ENCODE measurements around the gene KLK5.

KLK5 gene

GRCh38 chr19:50968716-50969412, 16.0 kb upstream of the KLK5 start:
- no peak for DNase-seq

- DNase-seq: no peak
Measured at GRCh38 chr19:50967929-50968715, 15.3 kb upstream of the KLK5 start.

DNA sequence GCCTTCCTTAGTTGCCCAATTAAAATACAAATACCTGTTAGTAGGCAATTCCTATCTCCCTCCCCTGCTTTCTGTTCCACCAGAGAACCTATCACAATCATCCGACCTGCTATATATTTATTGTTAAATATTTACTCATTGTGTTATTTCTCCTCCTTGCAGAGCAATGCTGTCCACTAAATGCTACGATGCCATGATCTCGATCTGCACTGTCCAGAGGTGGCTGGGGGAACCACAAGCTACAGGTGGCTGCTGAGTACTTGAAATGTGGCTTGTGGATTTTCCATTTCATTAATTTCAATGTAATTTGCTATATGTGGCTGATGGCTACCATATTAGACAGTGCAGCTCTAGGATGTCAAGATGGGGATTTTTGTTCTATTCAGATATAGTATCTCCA, 11.4 kb upstream of the KLK5 start:
- no peak for DNase-seq

GRCh38 chr19:50963381-50963780, 10.5 kb upstream of the KLK5 start:
- DNase-seq: no peak

- no peak for DNase-seq
Measured at GRCh38 chr19:50962245-50962644, 9.4 kb upstream of the KLK5 start.

DNA sequence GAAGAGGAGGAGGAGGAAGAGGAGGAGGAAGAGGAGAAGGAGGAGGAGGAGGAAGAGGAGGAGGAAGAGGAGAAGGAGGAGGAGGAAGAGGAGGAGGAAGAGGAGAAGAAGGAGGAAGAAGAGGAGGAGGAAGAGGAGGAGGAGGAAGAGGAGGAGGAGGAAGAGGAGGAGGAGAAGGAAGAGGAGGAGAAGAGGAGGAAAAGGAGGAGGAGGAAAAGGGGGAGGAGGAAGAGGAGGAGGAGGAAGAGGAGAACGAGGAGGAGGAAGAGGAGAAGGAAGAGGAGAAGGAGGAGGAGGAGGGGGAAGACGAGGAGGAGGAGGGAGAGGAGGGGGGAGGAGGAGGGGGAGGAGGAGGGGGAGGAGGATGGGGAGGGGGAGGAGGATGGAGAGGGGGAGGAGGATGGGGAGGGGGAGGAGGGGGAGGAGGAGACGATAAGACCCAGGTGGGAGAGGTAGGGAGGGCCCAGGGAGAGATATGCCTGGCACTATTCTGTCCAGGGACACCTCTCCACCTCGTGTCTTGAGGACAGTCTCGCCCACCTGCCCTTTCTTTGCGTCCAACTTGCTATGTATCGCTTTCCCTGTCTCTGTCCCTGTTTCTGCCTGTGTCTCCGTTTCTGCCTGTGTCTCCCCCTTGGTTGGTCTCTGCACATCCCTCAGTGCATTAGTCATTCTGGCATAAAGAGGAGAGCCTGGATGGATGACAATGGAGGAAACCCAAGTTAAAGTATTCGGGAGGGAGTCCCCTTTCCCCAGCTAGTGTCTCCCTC, 7.1 kb upstream of the KLK5 start:
- no peak for DNase-seq

DNA sequence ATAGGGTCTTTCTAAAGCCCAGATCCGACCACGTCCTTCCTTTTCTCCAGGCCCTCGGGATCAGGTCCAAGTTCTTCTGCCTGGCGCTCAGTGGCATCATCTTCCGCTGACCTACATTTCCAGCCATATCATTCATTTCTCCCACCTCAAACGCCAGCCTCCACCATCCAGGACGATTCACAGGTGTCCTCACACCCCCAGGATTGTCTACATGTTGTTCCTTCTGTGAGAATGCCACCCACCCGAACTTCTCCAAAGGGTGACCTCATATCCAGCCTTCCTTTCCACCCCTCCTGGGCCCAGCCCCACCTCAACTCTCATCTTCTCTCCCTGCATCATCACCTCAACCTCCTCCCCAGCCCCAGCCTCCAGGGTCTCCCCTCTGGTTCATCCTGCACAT, 4.7 kb upstream of the KLK5 start:
- DNase-seq: no peak

GRCh38 chr19:50949861-50950260, 3.0 kb downstream of the KLK5 start:
- no peak for DNase-seq

- DNase-seq: no peak
Measured at GRCh38 chr19:50947123-50947522, 5.7 kb downstream of the KLK5 start.

DNA sequence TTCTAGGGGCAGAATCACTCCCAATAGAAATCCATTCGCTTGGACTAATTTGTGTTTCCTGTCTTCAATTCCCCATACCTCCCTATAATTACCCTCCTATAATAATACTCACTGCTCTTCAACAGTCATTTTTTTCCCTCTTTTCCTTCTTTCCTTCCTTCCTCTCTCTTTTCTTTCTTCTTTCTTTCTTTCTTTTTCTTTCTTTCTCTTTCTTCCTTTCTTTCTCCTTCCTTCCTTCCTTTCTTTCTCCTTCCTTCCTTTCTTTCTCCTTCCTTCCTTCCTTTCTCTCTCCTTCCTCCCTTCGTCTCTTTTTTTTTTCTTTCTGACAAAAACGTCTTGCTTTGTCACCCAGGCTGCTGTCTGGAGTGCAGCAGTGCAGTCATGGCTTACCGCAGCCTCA, 8.0 kb downstream of the KLK5 start:
- DNase-seq: no peak

DNA sequence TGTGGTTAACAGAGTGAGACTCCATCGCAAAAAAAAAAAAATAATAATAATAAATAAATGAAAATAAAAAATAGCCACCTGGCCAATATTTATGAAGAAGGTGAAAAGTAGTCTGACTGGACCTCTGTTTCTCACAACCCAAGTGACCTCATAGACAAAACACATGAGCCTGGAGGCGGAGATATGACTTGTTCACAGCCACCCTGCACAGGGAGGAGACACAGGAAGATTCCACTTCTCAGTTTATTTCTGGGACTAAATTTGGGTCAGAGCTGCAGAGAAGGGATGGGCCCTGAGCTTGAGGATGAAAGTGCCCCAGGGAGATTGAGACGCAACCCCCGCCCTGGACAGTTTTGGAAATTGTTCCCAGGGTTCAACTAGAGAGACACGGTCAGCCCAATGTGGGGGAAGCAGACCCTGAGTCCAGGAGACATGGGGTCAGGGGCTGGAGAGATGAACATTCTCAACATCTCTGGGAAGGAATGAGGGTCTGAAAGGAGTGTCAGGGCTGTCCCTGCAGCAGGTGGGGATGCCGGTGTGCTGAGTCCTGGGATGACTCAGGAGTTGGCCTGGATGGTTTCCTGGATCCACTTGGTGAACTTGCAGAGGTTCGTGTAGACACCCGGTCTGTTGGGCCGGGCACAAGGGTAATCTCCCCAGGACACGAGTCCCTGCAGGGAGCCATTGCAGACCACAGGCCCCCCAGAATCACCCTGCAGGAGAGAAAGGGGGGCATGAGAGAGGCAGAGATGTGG, 9.6 kb downstream of the KLK5 start:
- DNase-seq: no peak

GRCh38 chr19:50939596-50939995, 13.2 kb downstream of the KLK5 start:
- no peak for DNase-seq

GRCh38 chr19:50933640-50934039, 19.2 kb downstream of the KLK5 start:
- no peak for DNase-seq

- no peak for DNase-seq
Measured at GRCh38 chr19:50932690-50933083, 20.2 kb downstream of the KLK5 start.

DNA sequence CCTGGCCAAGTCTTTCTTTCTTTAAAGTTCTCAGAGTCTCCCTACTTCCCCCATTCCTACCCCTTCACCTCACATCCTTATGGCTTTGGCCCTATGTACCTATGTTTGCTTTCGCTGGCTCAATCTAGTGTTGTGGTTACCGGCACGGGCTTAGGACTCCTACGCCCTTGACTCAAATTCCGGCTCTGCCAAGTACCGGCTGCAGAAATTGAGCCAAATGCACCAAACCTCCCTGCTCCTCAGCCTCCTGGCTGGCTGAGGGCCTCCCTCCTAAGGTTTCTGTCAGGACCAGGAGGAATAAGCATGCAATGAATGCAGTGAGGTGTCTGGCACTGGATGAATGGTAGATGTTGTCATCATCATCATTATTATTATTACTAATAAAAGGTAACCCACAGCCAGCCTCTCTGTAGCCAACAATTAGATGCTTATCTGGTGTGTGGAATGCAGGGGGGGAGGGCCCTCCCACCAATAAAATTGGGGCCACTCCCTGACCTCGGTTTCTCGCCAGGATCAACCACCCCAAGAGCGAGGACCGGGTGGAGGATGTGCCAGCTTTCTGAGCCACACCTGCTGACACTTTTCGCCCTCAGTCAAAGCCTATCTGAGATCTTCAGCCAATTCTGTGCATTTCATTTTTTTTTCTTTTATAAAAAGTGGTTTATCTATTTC, 20.7 kb downstream of the KLK5 start:
- no peak for DNase-seq

DNA sequence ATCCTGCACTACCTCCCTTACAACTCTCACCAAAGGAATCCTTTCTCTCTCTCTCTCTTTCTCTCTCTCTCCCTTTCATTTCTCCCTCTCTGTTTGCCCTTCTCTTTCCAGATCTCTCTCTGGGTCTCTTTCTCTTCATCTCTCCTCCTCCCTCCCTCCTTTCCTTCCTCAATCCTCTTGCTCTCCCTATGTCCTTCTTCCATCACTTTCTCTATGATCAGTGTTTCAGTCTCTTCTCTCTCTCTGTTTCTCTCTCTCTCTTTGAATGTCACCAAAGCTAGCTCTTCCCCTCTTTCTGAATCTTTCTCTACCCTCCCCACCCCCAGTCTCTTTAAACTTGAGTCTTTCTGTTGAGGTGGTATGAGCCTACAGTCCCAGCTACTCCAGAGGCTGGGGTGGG, 21.8 kb downstream of the KLK5 start:
- DNase-seq: no peak

DNA sequence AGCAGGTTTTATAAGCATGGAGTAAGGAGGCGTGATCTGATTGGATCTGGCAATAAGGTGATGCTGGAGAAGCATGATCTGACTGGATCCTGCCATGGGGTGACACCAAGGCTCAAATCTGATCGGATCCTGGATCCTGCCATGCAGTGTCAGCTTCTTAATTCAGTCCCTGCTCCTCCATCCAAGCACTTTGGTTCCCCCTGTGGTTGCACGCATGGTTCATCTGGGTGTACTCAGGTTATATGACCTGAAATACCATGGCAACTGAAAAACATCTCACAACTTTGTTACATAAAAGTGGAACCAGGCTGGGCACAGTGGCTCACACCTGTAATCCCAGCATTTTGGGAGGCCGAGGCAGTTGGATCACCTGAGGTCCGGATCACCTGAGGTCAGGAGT, 24.0 kb downstream of the KLK5 start:
- no peak for DNase-seq

- no peak for DNase-seq
Measured at GRCh38 chr19:50926144-50926543, 26.7 kb downstream of the KLK5 start.

DNA sequence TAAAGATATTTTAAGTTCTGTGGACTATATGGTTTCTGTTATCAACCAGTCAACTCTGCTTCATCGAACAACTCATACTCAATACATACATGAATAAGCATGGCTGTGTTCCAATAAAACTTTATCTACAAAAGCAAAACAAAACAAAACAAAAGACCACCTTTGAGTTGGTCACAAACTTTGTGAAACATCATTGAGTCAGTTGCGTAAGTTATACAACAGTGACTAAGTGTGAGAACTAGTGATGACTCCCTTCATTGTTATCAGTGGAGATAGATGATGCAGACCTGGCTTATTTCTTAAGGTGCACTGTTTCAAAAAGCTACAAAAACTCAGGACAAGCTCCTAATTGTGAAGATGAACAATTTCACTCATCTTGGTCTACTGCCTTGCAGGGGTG, 27.1 kb downstream of the KLK5 start:
- DNase-seq: no peak

GRCh38 chr19:50924586-50924985, 28.3 kb downstream of the KLK5 start:
- DNase-seq: no peak

DNA sequence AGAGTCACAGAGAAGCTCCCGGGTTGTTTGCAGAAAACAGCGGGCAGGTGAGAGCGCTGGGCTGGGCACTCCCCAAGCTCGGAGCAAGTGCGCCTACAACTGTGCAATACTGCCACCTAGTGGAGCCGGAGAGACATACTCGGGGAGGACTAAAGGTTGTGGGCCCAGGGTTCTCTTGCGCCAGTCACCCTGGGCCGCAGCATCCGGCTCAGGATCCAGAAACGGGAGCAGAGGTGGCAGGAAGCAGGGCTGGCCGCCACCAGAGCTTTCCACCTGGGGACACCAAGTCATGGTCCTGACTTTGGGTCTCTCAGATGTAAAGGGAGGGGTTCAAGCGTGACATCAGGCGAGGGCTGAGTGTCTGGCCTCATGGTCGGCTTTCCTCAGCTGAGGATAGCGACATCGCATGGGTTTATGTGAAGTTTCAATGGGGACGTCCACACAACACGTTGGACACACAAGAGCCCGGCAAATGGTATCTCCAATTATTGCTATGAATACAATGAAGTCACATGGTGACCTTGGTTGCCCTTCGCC, 30.5 kb downstream of the KLK5 start:
- DNase-seq: peak; percentile 78 to 83

Measured in activated T-cell treated with anti-CD3 and anti-CD28 coated beads, Interleukin-2, amount 50 U/mL, for 48 hours (primary cell).